ENCODE results near the gene WNT5B.

Gene WNT5B

GRCh38 chr12:1656902-1657301 lies 27.9 kb downstream of the WNT5B start:
- DNase-seq, result no peak

- no peak for DNase-seq
These were observed 28.7 kb downstream of the WNT5B start for GRCh38 chr12:1657688-1658087.

- no peak for DNase-seq
These were observed 31.5 kb downstream of the WNT5B start for GRCh38 chr12:1660304-1661187.

GRCh38 chr12:1661553-1662335 lies 32.7 kb downstream of the WNT5B start:
- peak; percentile 82 for DNase-seq

GRCh38 chr12:1662761-1663439 lies 33.9 kb downstream of the WNT5B start:
- no peak for DNase-seq

- DNase-seq, result no peak
These were observed 34.6 kb downstream of the WNT5B start for GRCh38 chr12:1663440-1664132.

GRCh38 chr12:1665366-1665765 lies 36.3 kb downstream of the WNT5B start:
- DNase-seq, result no peak

- no peak for DNase-seq
These were observed 37.2 kb downstream of the WNT5B start for GRCh38 chr12:1666215-1666614.

- DNase-seq, result no peak
These were observed 37.7 kb downstream of the WNT5B start for GRCh38 chr12:1666685-1667162.

GRCh38 chr12:1668833-1669543 lies 40.0 kb downstream of the WNT5B start:
- DNase-seq, result no peak

GRCh38 chr12:1670358-1671268 lies 41.6 kb downstream of the WNT5B start:
- DNase-seq, result no peak

GRCh38 chr12:1676043-1676442 lies 47.0 kb downstream of the WNT5B start:
- DNase-seq, result no peak

GRCh38 chr12:1680804-1681492 lies 51.9 kb downstream of the WNT5B start:
- DNase-seq, result no peak

GRCh38 chr12:1681493-1681807 lies 52.4 kb downstream of the WNT5B start:
- DNase-seq, result no peak

- DNase-seq, result no peak
These were observed 59.2 kb downstream of the WNT5B start for GRCh38 chr12:1688086-1688710.

GRCh38 chr12:1690578-1691122 lies 61.6 kb downstream of the WNT5B start, which contains the start of gene ADIPOR2:
TSS of gene ADIPOR2 (plus strand) at chr12:1691070. CDS start at chr12:1754344, 63,274 bp downstream.
- peak; percentile 94 for DNase-seq

GRCh38 chr12:1691123-1692007 lies 62.3 kb downstream of the WNT5B start:
- peak; percentile 45 for DNase-seq

GRCh38 chr12:1692226-1692625 lies 63.2 kb downstream of the WNT5B start:
- no peak for DNase-seq

All from NCI-H2029 (cell line).